Testis (tissue), 3 donors: Measurements from ENCODE around the gene PHLPP2. TPM values are rescaled to one million over a fixed set of nuclear protein-coding genes. Genes with fewer than 3 reads are reported as not detected.

Experiments used
- DNase-seq: peaks from one replicate; pipeline ENCODE4 v3.0.0-alpha.2; 2019
- H3K27ac ChIP-seq, 2 donors: fragments of 200-600 bp; sonication (generic); one replicate each; pipeline ENCODE4 v1.5.1; 2019
- H3K27me3 ChIP-seq: fragments of 200-600 bp; sonication (generic); one replicate; pipeline ENCODE4 v1.5.1; 2019
- H3K36me3 ChIP-seq: fragments of 200-600 bp; sonication (generic); one replicate; pipeline ENCODE4 v1.5.1; 2017; ENCODE audit warnings: low read depth; ENCODE audit errors: missing control alignments
- H3K4me1 ChIP-seq: fragments of 200-600 bp; sonication (generic); one replicate; pipeline ENCODE4 v1.5.1; 2019
- H3K4me3 ChIP-seq, 2 donors: fragments of 200-600 bp; sonication (generic); one replicate each; pipeline ENCODE4 v1.5.1; 2017 to 2019
- H3K9me3 ChIP-seq: fragments of 200-600 bp; sonication (generic); one replicate; pipeline ENCODE4 v1.5.1; 2017
- CTCF ChIP-seq, 3 experiments: fragments of 450-650 bp in 2 of 3; fragments of 200-600 bp in 1 of 3; sonication (generic) in 1 of 3; IDR thresholded peaks; one replicate each; pipeline ENCODE4 v1.5.1; 2016 to 2019; ENCODE audit warnings: antibody characterized with exemption in 3 of 3, mild to moderate bottlenecking in 2 of 3, moderate library complexity in 1 of 3
- POLR2A ChIP-seq: fragments of 450-650 bp; IDR thresholded peaks from one replicate; pipeline ENCODE4 v1.6.1; 2017; ENCODE audit warnings: antibody characterized with exemption, mild to moderate bottlenecking, moderate library complexity
- WGBS, 2 donors: methylation state at CpG; one replicate each; pipeline ENCODE4 v1.1.5; 2018; 5-methylcytosine and 5-hydroxymethylcytosine counted together
- intact Hi-C: fragments of 100-400 bp; cut with DNase I; formaldehyde crosslinking; loops from one replicate; pipeline ENCODE4 v1.15.1; 2023; ENCODE audit warnings: low total_unique reads
- polyA plus RNA-seq: library from polyadenylated mRNA; stranded (reverse); fragments of 350-450 nt; fragmentation: Illumina TruSeq; extraction: RNeasy Lipid Tissue Mini Kit (QIAGEN cat#74804); gene quantifications from one replicate; pipeline ENCODE4 v1.2.3, GENCODE V29; 2014; ENCODE audit warnings: low read depth, low replicate concordance; ENCODE audit not compliant: insufficient read depth
- total RNA-seq, 2 donors: library from RNA; depleted of rRNA; stranded (reverse); fragments of >200 nt; gene quantifications; one replicate each; pipeline ENCODE4 v1.2.3, GENCODE V29; 2016

PHLPP2 gene
- total and polyA plus RNA-seq, 3 donors from 2014 or later: 27.2 to 46.3 (median 43.3) TPM

- intact Hi-C loops: no loop called here
- no peak for TF ChIP-seq CTCF (IDR thresholded peaks at IDR 0.05)
- no peak for TF ChIP-seq POLR2A
- WGBS, 2 donors: 94 to 97% methylated on average over 5 of the region's 5 CpGs
- DNase-seq: no peak
- Histone ChIP-seq H3K4me3 (no peak overlapping the region), H3K36me3 (no peaks in the 10 kb centered on the region), H3K4me1 (no peaks in the 10 kb centered on the region), H3K27me3 (no peaks in the 10 kb centered on the region), H3K9me3 (no peaks in the 10 kb centered on the region), H3K27ac (no peak overlapping the region)
Observed at GRCh38 chr16:71672803-71673581, 51.5 kb downstream of the PHLPP2 start.

GRCh38 chr16:71672125-71672524, 52.4 kb downstream of the PHLPP2 start:
- WGBS, 2 donors: 85 to 93% methylated on average over 3 of the region's 3 CpGs
- Histone ChIP-seq H3K9me3 (no peaks in the 10 kb centered on the region), H3K36me3 (no peaks in the 10 kb centered on the region), H3K4me3 (no peak overlapping the region), H3K27me3 (no peaks in the 10 kb centered on the region), H3K27ac (no peak overlapping the region), H3K4me1 (no peaks in the 10 kb centered on the region)
- intact Hi-C loops: no loop called here
- DNase-seq: no peak
- TF ChIP-seq CTCF (IDR thresholded peaks at IDR 0.05): no peak
- TF ChIP-seq POLR2A: no peak

GRCh38 chr16:71671165-71671564, 53.3 kb downstream of the PHLPP2 start:
- no peak for DNase-seq
- no peaks in the 10 kb centered on the region for H3K36me3 ChIP-seq
- intact Hi-C loops: no loop called here
- H3K4me1 ChIP-seq: no peaks in the 10 kb centered on the region
- TF ChIP-seq POLR2A (no peak), CTCF (IDR thresholded peaks at IDR 0.05) (no peak)
- no peaks in the 10 kb centered on the region for H3K9me3 ChIP-seq
- 89 to 91% methylated on average over 3 of the region's 3 CpGs for WGBS, 2 donors
- H3K27me3 ChIP-seq: no peaks in the 10 kb centered on the region
- H3K4me3 ChIP-seq: no peak overlapping the region
- H3K27ac ChIP-seq: no peak overlapping the region

GRCh38 chr16:71670537-71670936, 54.0 kb downstream of the PHLPP2 start:
- Histone ChIP-seq H3K27me3 (no peaks in the 10 kb centered on the region), H3K27ac (no peak overlapping the region), H3K36me3 (no peaks in the 10 kb centered on the region), H3K9me3 (no peaks in the 10 kb centered on the region), H3K4me3 (no peak overlapping the region), H3K4me1 (no peaks in the 10 kb centered on the region)
- DNase-seq: no peak
- no peak for TF ChIP-seq CTCF (IDR thresholded peaks at IDR 0.05)
- TF ChIP-seq POLR2A: no peak
- 49 to 68% methylated on average over 4 of the region's 4 CpGs for WGBS, 2 donors
- intact Hi-C loops: no loop called here

GRCh38 chr16:71669926-71670536, 54.5 kb downstream of the PHLPP2 start:
- Histone ChIP-seq H3K36me3 (no peaks in the 10 kb centered on the region), H3K4me3 (no peak overlapping the region), H3K9me3 (no peaks in the 10 kb centered on the region), H3K27ac (no peak overlapping the region), H3K27me3 (no peaks in the 10 kb centered on the region), H3K4me1 (no peaks in the 10 kb centered on the region)
- TF ChIP-seq POLR2A (no peak), CTCF (IDR thresholded peaks at IDR 0.05) (no peak)
- intact Hi-C loops: no loop called here
- WGBS, 2 donors: 71 to 85% methylated on average over 6 of the region's 6 CpGs
- no peak for DNase-seq
